A673 (cell line): Measurements from ENCODE around the gene TMEM273. TPM values are rescaled to one million over a fixed set of nuclear protein-coding genes. Genes with fewer than 3 reads are reported as not detected.

Experiments
- BruUV-seq: library from RNA; stranded (reverse); fragments of 400-500 nt; replicated peaks from 2 replicates; lab custom pipeline; 2021; lab: Mats Ljungman, UMichigan
- CTCF ChIA-PET: fragments of 300-600 bp; sonication (Branson Sonifier 250); formaldehyde crosslinking; loops from one replicate; lab custom pipeline; 2022; ENCODE audit warnings: antibody characterized with exemption; lab: Charles Lee
- POLR2A ChIA-PET: fragments of 300-600 bp; sonication (Branson Sonifier 250); formaldehyde crosslinking; loops from one replicate; lab custom pipeline; 2022; ENCODE audit warnings: antibody characterized with exemption; ENCODE audit not compliant: low non-redundant PET; lab: Charles Lee
- DNase-seq: peaks from one replicate; pipeline ENCODE4 v3.0.0-alpha.2; 2015; ENCODE audit warnings: low spot score
- H3K27ac ChIP-seq: fragments of 200-600 bp; sonication (generic); 2 replicates; pipeline ENCODE4 v1.5.1; 2016; ENCODE audit warnings: mixed run types, low read depth, mild to moderate bottlenecking, mixed read lengths, antibody characterized with exemption, low read length; ENCODE audit not compliant: poor library complexity, severe bottlenecking
- H3K27me3 ChIP-seq: fragments of 200-600 bp; sonication (generic); replicated peaks from 2 replicates; pipeline ENCODE4 v1.6.1; 2017; ENCODE audit warnings: mixed run types, low read depth, mild to moderate bottlenecking, mixed read lengths, antibody characterized with exemption, low read length; ENCODE audit not compliant: insufficient read depth, poor library complexity
- H3K36me3 ChIP-seq: fragments of 200-600 bp; sonication (generic); 2 replicates; pipeline ENCODE4 v1.6.1; 2016; ENCODE audit warnings: mixed run types, mild to moderate bottlenecking, mixed read lengths, antibody characterized with exemption, low read length; ENCODE audit not compliant: insufficient read depth, poor library complexity, severe bottlenecking
- H3K4me1 ChIP-seq: fragments of 200-600 bp; sonication (generic); 2 replicates; pipeline ENCODE4 v1.6.1; 2017; ENCODE audit warnings: mixed run types, mild to moderate bottlenecking, mixed read lengths, antibody characterized with exemption, low read length; ENCODE audit not compliant: insufficient read depth, poor library complexity, severe bottlenecking
- H3K4me3 ChIP-seq: fragments of 200-600 bp; sonication (generic); 2 replicates; pipeline ENCODE4 v1.5.1; 2016; ENCODE audit warnings: low read depth, mixed run types, mild to moderate bottlenecking, mixed read lengths, low read length; ENCODE audit not compliant: poor library complexity, severe bottlenecking
- H3K9me3 ChIP-seq: fragments of 200-600 bp; sonication (generic); 2 replicates; pipeline ENCODE4 v1.6.1; 2016; ENCODE audit warnings: mixed run types, low read depth, mild to moderate bottlenecking, mixed read lengths, antibody characterized with exemption, low read length; ENCODE audit not compliant: poor library complexity, severe bottlenecking
- EZH2 ChIP-seq: fragments of 200-600 bp; sonication (generic); IDR thresholded peaks from 2 replicates; pipeline ENCODE4 v1.6.1; 2017; ENCODE audit warnings: borderline replicate concordance, low read depth, mild to moderate bottlenecking, mixed read lengths, antibody characterized with exemption, low read length; ENCODE audit not compliant: poor library complexity, severe bottlenecking
- intact Hi-C: fragments of 100-400 bp; cut with micrococcal nuclease; formaldehyde crosslinking; loops from one replicate; pipeline ENCODE4 v1.10.0; 2022; ENCODE audit not compliant: unreplicated experiment
- total RNA-seq: library from RNA; stranded (reverse); gene quantifications from 2 replicates; pipeline ENCODE4 v1.2.3, GENCODE V29; 2021
- TF ChIP-seq, protein P1 (sequence below): fragments of 300-800, 200-600 bp; sonication (generic); conservative IDR thresholded peaks from 2 replicates; pipeline ENCODE4 v1.5.1; 2017; ENCODE audit warnings: low read depth, mild to moderate bottlenecking, antibody characterized with exemption, low read length, moderate library complexity, mixed read lengths

The TMEM273 gene
- total RNA-seq, 1 experiment from 2014 or later = not detected

DNA sequence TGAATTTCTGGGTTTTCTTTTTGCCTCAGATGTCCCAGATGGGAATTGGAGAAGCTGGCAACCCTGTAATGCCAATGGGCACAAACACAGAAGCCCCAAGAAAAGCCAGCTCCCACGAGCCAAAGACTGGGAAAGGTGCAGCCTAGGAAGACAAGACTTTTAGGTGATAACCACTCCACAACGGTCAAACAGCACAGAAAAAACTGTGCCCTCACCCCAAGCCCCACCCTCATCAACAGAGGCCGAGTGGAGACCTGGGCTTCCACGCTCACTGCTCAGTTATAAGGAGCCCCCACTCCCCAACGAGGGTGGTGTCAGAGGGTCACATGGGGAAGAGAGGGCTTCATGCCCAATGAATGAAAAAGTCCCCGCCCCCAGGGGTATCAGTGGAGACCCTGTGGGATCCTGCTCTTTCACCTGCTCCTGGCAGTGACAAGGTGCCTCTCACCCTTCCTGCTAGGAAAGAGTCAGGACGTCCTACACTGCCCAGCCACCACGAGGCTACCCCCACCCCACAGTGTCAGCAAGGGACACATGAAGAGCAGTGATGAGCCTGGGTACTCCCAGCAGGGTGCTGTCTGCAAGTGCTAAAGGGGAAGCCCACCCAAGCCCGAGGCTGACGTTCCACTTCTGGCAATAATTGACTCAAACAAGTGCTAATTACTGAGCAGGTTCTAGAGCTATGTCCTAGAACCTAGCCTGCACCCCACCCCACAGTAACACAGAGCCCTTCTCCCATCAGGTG is 8.3 kb downstream of the TMEM273 start:
- peaks cover 28% of the 10 kb centered on the region for H3K27me3 ChIP-seq
- CTCF ChIA-PET = no interaction called here
- H3K36me3 ChIP-seq = no peaks in the 10 kb centered on the region
- no peaks in the 10 kb centered on the region for H3K9me3 ChIP-seq
- DNase-seq = no peak
- no TSS peak for BruUV-seq
- TF ChIP-seq EZH2 = no peak
- TF ChIP-seq, protein P1, sequence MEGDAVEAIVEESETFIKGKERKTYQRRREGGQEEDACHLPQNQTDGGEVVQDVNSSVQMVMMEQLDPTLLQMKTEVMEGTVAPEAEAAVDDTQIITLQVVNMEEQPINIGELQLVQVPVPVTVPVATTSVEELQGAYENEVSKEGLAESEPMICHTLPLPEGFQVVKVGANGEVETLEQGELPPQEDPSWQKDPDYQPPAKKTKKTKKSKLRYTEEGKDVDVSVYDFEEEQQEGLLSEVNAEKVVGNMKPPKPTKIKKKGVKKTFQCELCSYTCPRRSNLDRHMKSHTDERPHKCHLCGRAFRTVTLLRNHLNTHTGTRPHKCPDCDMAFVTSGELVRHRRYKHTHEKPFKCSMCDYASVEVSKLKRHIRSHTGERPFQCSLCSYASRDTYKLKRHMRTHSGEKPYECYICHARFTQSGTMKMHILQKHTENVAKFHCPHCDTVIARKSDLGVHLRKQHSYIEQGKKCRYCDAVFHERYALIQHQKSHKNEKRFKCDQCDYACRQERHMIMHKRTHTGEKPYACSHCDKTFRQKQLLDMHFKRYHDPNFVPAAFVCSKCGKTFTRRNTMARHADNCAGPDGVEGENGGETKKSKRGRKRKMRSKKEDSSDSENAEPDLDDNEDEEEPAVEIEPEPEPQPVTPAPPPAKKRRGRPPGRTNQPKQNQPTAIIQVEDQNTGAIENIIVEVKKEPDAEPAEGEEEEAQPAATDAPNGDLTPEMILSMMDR = no peak
- POLR2A ChIA-PET = no interaction called here
- no peak overlapping the region for H3K27ac ChIP-seq
- no peaks in the 10 kb centered on the region for H3K4me1 ChIP-seq
- intact Hi-C loops = no loop called here
- no peak overlapping the region for H3K4me3 ChIP-seq

DNA sequence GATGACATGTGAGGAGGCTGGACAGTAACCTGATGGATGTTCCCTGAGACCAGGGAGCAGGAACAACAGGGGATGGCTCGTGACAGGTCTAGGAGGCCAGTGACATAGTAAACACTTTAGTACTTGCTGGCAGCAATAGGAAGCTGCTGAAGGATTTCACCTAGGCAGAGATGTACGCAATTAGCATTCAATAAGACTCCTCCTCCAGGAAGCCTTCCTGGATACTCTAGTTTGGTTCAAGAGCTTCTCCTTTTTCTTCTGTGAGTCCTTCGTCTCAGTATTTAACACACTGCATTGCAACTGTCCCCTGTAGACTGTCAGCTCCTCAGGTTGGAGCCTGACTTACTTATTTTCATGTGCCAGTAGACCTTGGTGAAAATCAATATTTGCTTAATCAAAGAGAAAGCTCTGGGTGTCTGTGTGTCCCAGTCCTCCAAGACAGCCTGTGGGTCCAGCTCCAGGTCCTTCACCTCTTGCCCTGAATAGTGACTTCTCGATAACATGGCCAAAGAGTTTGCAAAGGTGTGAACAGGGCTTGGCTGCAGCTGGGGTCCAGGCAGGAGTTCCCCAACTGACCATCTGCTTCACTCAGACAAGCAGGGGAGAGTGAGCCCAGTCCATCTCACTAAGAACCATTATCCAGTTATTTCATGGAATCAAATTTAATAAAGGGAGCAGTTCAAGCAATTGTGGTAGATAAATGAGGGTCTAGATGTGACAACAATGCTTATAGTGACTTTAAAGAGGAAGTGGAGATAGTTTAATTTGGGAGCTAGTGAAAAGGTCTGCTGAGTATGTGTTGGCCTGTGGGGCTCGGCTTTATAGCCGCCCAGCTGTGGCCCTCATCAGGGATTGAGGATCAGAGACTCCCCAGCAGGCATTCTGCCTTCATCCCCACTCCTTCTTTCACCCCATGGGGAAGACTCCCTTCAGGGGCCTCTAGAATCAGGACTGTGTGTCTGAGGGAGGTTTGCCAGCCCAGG is 9.4 kb downstream of the TMEM273 start:
- BruUV-seq = no TSS peak
- Histone ChIP-seq H3K27ac (no peak overlapping the region), H3K9me3 (no peaks in the 10 kb centered on the region), H3K4me1 (no peaks in the 10 kb centered on the region), H3K27me3 (peaks cover 17% of the 10 kb centered on the region), H3K36me3 (no peaks in the 10 kb centered on the region), H3K4me3 (no peak overlapping the region)
- ChIA-PET CTCF (no interaction called here), POLR2A (no interaction called here)
- intact Hi-C loops = no loop called here
- no peak for TF ChIP-seq EZH2
- TF ChIP-seq, protein P1 = no peak
- no peak for DNase-seq

DNA sequence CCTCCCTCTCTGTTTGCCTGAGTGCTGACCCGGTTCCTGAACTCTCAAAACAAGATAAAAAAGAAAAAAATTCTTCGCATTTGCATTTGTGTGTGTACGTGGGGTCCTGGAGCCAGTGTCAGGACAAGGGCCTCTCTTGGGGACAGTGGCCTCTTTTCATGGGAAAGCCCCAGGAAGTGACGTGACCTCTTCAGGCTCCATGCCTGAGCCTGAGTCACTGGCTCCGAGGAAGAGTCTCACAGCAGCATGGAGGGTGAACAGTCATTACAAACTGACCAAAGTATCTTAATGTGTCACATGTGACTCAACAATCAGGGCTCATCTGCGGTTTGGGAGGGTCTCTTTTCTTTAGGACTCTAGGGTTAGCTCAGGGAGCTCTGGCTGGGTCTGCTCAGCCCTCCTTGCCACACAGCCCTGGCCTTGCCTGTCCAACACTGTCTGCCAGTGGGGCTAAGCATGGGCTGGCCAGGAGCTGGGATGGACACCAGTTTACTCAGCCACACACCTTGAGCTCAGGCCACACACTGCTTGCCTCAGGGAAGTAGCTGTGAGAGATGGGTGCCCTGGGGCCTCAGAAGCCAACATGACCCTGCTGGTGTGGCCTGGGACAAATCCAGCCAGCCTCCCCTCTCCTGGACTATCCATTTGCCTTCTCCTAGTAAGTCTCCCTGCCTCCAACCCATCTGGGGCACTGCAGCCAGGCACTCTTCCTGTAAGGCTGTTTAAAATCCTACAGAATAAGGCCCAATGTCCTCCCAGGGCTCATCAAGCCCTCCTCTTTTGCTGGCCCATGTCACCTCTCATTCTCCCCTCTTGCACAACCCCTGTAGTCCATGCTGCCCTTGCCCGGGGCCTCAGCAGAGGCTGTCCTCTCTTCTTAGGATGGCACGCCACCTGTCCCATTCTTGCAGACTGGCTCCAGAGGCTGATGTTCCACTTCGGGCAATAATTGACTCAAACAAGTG is 10.5 kb downstream of the TMEM273 start:
- TF ChIP-seq, protein P1 = no peak
- no peak for TF ChIP-seq EZH2
- Histone ChIP-seq H3K4me3 (no peak overlapping the region), H3K4me1 (no peaks in the 10 kb centered on the region), H3K27me3 (peaks cover 11% of the 10 kb centered on the region), H3K36me3 (no peaks in the 10 kb centered on the region), H3K27ac (no peak overlapping the region), H3K9me3 (no peaks in the 10 kb centered on the region)
- DNase-seq = no peak
- intact Hi-C loops = no loop called here
- BruUV-seq = no TSS peak
- ChIA-PET CTCF (no interaction called here), POLR2A (no interaction called here)
